ENCODE data around the gene DOCK1.

Gene DOCK1

GRCh38 chr10:126959906-126960685 is 54.9 kb downstream of the DOCK1 start:
- DNase-seq (ENCODE audit: low spot score) (no peak), ATAC-seq (ENCODE audit: low read depth) (no peak)
- Histone ChIP-seq H3K4me3 (ENCODE audit: severe bottlenecking) (no peak overlapping the region), H3K4me1 (ENCODE audit: insufficient read depth, poor library complexity, severe bottlenecking) (no peaks in the 10 kb centered on the region), H3K27me3 (ENCODE audit: insufficient read depth, poor library complexity, severe bottlenecking) (no peaks in the 10 kb centered on the region), H3K27ac (ENCODE audit: poor library complexity, severe bottlenecking) (no peak overlapping the region), H3K36me3 (ENCODE audit: low read depth) (no peaks in the 10 kb centered on the region), H3K9me3 (ENCODE audit: severe bottlenecking) (no peaks in the 10 kb centered on the region)
- TF ChIP-seq, protein P1, sequence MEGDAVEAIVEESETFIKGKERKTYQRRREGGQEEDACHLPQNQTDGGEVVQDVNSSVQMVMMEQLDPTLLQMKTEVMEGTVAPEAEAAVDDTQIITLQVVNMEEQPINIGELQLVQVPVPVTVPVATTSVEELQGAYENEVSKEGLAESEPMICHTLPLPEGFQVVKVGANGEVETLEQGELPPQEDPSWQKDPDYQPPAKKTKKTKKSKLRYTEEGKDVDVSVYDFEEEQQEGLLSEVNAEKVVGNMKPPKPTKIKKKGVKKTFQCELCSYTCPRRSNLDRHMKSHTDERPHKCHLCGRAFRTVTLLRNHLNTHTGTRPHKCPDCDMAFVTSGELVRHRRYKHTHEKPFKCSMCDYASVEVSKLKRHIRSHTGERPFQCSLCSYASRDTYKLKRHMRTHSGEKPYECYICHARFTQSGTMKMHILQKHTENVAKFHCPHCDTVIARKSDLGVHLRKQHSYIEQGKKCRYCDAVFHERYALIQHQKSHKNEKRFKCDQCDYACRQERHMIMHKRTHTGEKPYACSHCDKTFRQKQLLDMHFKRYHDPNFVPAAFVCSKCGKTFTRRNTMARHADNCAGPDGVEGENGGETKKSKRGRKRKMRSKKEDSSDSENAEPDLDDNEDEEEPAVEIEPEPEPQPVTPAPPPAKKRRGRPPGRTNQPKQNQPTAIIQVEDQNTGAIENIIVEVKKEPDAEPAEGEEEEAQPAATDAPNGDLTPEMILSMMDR (IDR thresholded peaks at IDR 0.05; ENCODE audit: poor library complexity, severe bottlenecking): no peak

DNA sequence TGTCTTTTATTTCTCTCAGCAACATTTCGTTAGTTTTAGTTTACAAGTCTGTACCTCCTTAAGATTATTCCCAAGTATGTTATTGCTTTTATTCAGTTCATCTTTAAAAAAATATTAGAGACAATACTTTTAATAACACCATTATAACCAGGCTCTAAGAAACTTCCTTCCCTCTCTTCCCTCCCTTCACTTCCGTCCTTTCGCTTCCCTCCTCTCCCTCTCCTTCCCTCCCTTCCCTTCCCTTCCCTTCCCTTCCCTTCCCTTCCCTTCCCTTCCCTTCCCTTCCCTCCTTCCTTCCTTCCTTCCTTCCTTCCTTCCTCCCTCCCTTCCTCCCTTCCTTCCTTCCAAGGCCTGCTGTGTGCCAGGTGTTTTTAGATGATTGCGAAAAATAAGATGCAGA is 58.1 kb downstream of the DOCK1 start:
- no peak for ATAC-seq (ENCODE audit: low read depth)
- DNase-seq (ENCODE audit: low spot score): no peak
- H3K27me3 ChIP-seq (ENCODE audit: insufficient read depth, poor library complexity, severe bottlenecking): no peaks in the 10 kb centered on the region
- no peak overlapping the region for H3K27ac ChIP-seq (ENCODE audit: poor library complexity, severe bottlenecking)
- TF ChIP-seq, protein P1 (IDR thresholded peaks at IDR 0.05; ENCODE audit: poor library complexity, severe bottlenecking): no peak
- no peaks in the 10 kb centered on the region for H3K36me3 ChIP-seq (ENCODE audit: low read depth)
- H3K4me3 ChIP-seq (ENCODE audit: severe bottlenecking): no peak overlapping the region
- H3K9me3 ChIP-seq (ENCODE audit: severe bottlenecking): no peaks in the 10 kb centered on the region
- H3K4me1 ChIP-seq (ENCODE audit: insufficient read depth, poor library complexity, severe bottlenecking): no peaks in the 10 kb centered on the region

- Histone ChIP-seq H3K4me3 (ENCODE audit: severe bottlenecking) (no peak overlapping the region), H3K4me1 (ENCODE audit: insufficient read depth, poor library complexity, severe bottlenecking) (no peaks in the 10 kb centered on the region), H3K36me3 (ENCODE audit: low read depth) (no peaks in the 10 kb centered on the region), H3K27me3 (ENCODE audit: insufficient read depth, poor library complexity, severe bottlenecking) (no peaks in the 10 kb centered on the region), H3K9me3 (ENCODE audit: severe bottlenecking) (no peaks in the 10 kb centered on the region), H3K27ac (ENCODE audit: poor library complexity, severe bottlenecking) (no peak overlapping the region)
- TF ChIP-seq, protein P1 (IDR thresholded peaks at IDR 0.05; ENCODE audit: poor library complexity, severe bottlenecking): no peak
- ATAC-seq (ENCODE audit: low read depth) (no peak), DNase-seq (ENCODE audit: low spot score) (no peak)
Measured at GRCh38 chr10:126964190-126964589, 59.0 kb downstream of the DOCK1 start.

- H3K9me3 ChIP-seq (ENCODE audit: severe bottlenecking): no peaks in the 10 kb centered on the region
- H3K27ac ChIP-seq (ENCODE audit: poor library complexity, severe bottlenecking): no peak overlapping the region
- peaks cover 7% of the 10 kb centered on the region for H3K36me3 ChIP-seq (ENCODE audit: low read depth)
- TF ChIP-seq, protein P1 (IDR thresholded peaks at IDR 0.05; ENCODE audit: poor library complexity, severe bottlenecking): no peak
- ATAC-seq (ENCODE audit: low read depth) (no peak), DNase-seq (ENCODE audit: low spot score) (no peak)
- no peaks in the 10 kb centered on the region for H3K27me3 ChIP-seq (ENCODE audit: insufficient read depth, poor library complexity, severe bottlenecking)
- no peak overlapping the region for H3K4me3 ChIP-seq (ENCODE audit: severe bottlenecking)
- no peaks in the 10 kb centered on the region for H3K4me1 ChIP-seq (ENCODE audit: insufficient read depth, poor library complexity, severe bottlenecking)
Measured at GRCh38 chr10:126966938-126967337, 61.7 kb downstream of the DOCK1 start.

GRCh38 chr10:126969310-126969709 is 64.1 kb downstream of the DOCK1 start:
- Histone ChIP-seq H3K4me1 (ENCODE audit: insufficient read depth, poor library complexity, severe bottlenecking) (peaks cover 9% of the 10 kb centered on the region), H3K4me3 (ENCODE audit: severe bottlenecking) (no peak overlapping the region), H3K27me3 (ENCODE audit: insufficient read depth, poor library complexity, severe bottlenecking) (no peaks in the 10 kb centered on the region), H3K9me3 (ENCODE audit: severe bottlenecking) (no peaks in the 10 kb centered on the region), H3K36me3 (ENCODE audit: low read depth) (peaks cover 26% of the 10 kb centered on the region), H3K27ac (ENCODE audit: poor library complexity, severe bottlenecking) (no peak overlapping the region)
- ATAC-seq (ENCODE audit: low read depth): peak; percentile 70; the same call in 2 of the 3 replicates
- TF ChIP-seq, protein P1 (IDR thresholded peaks at IDR 0.05; ENCODE audit: poor library complexity, severe bottlenecking): peak; percentile 54
- no peak for DNase-seq (ENCODE audit: low spot score)

All from RWPE2 (cell line).